ENCODE data around the gene AGPAT4.

- TF ChIP-seq EZH2 (IDR thresholded peaks at IDR 0.05) = no peak
- no peak for TF ChIP-seq POLR2AphosphoS5 (IDR thresholded peaks at IDR 0.05; ENCODE audit: borderline replicate concordance, low read depth, low read length)
These were observed 111.1 kb downstream of the AGPAT4 start for GRCh38 chr6:161162722-161163121.

Data from SK-N-MC (cell line).